Naive thymus-derived CD4-positive, alpha-beta T cell (primary cell): ENCODE data around the gene USH2A. TPM values are rescaled to one million over a fixed set of nuclear protein-coding genes. Genes with fewer than 3 reads are reported as not detected.
"Not testable (repeated sequence)": the region's sequence is repeated elsewhere in the genome, so short reads cannot be mapped to it uniquely, and the experiment has no call there.

ENCODE experiments used
- ATAC-seq: fragments of 150-1000 bp; cut with Tn5 transposase; 2 replicates; pipeline ENCODE4 v1.10.0; 2021; ENCODE audit warnings: mild to moderate bottlenecking, moderate library complexity
- CTCF ChIA-PET: fragments of 350-600 bp; sonication (Branson Sonifier 250); formaldehyde crosslinking; loops from one replicate; lab custom pipeline; 2021; ENCODE audit warnings: antibody characterized with exemption; lab: Charles Lee
- POLR2A ChIA-PET: fragments of 350-600 bp; sonication (Branson Sonifier 250); formaldehyde crosslinking; loops from one replicate; lab custom pipeline; 2021; ENCODE audit warnings: antibody characterized with exemption, inconsistent platforms; lab: Charles Lee
- DNase-seq, 9 donors: peaks; one replicate each; pipeline versions ENCODE4 v3.0.0 to v3.0.0-alpha.2; 2020 to 2022; ENCODE audit warnings: mixed read lengths in 1 of 9
- H3K27ac ChIP-seq: one replicate; pipeline ENCODE4 v1.7.0; 2013; ENCODE audit warnings: mild to moderate bottlenecking, low read depth, low read length, moderate library complexity
- H3K27me3 ChIP-seq, 2 donors: one replicate each; pipeline ENCODE4 v1.7.0; 2013; ENCODE audit warnings: low read length in 2 of 2, mild to moderate bottlenecking in 2 of 2, moderate library complexity in 2 of 2; ENCODE audit not compliant: control insufficient read depth in 2 of 2, insufficient read depth in 2 of 2
- H3K36me3 ChIP-seq, 3 experiments: 1 replicate in 2 of 3; 2 replicates in 1 of 3; pipeline ENCODE4 v1.7.0; 2013; ENCODE audit warnings: low read length in 3 of 3, mild to moderate bottlenecking in 3 of 3, moderate library complexity in 1 of 3; ENCODE audit not compliant: insufficient read depth in 3 of 3, control insufficient read depth in 2 of 3
- H3K4me1 ChIP-seq, 2 donors: one replicate each; pipeline ENCODE4 v1.7.0; 2013; ENCODE audit warnings: low read length in 2 of 2, mild to moderate bottlenecking in 2 of 2, moderate library complexity in 1 of 2; ENCODE audit not compliant: control insufficient read depth in 2 of 2, insufficient read depth in 2 of 2
- H3K4me3 ChIP-seq: 2 replicates; pipeline ENCODE4 v1.7.0; 2013; ENCODE audit warnings: mild to moderate bottlenecking, low read length
- H3K9me3 ChIP-seq, 3 experiments: 1 replicate in 2 of 3; 2 replicates in 1 of 3; pipeline ENCODE4 v1.7.0; 2013; ENCODE audit warnings: low read length in 3 of 3; ENCODE audit not compliant: control insufficient read depth in 2 of 3
- H3K27ac Mint-ChIP-seq, 9 donors: one replicate each; pipeline ENCODE4 v1.8.0; 2020 to 2022; ENCODE audit warnings: mixed read lengths in 9 of 9, mild to moderate bottlenecking in 8 of 9, moderate library complexity in 5 of 9, inconsistent platforms in 2 of 9
- H3K27me3 Mint-ChIP-seq, 5 donors: one replicate each; pipeline ENCODE4 v1.8.0; 2021 to 2022; ENCODE audit warnings: mixed read lengths in 5 of 5, mild to moderate bottlenecking in 1 of 5
- H3K36me3 Mint-ChIP-seq, 5 donors: one replicate each; pipeline ENCODE4 v1.8.0; 2020 to 2022; ENCODE audit warnings: mixed read lengths in 5 of 5, mild to moderate bottlenecking in 3 of 5, inconsistent platforms in 1 of 5
- H3K4me1 Mint-ChIP-seq, 7 donors: one replicate each; pipeline ENCODE4 v1.8.0; 2020 to 2022; ENCODE audit warnings: mixed read lengths in 7 of 7, mild to moderate bottlenecking in 3 of 7, inconsistent platforms in 1 of 7
- H3K4me3 Mint-ChIP-seq, 10 donors: one replicate each; pipeline ENCODE4 v1.8.0; 2020 to 2022; ENCODE audit warnings: mild to moderate bottlenecking in 10 of 10, mixed read lengths in 10 of 10, moderate library complexity in 6 of 10, inconsistent platforms in 2 of 10
- H3K9me3 Mint-ChIP-seq, 11 donors: one replicate each; pipeline ENCODE4 v1.8.0; 2020 to 2022; ENCODE audit warnings: mixed read lengths in 11 of 11, mild to moderate bottlenecking in 4 of 11, inconsistent platforms in 1 of 11, moderate library complexity in 1 of 11
- intact Hi-C, 2 donors: fragments of 100-400 bp; cut with micrococcal nuclease; formaldehyde crosslinking; loops; one replicate each; pipeline ENCODE4 v1.15.1; 2023
- polyA plus RNA-seq, 2 donors: library from polyadenylated mRNA; unstranded; fragments of 300-500 nt; fragmentation: Illumina TruSeq; gene quantifications; one replicate each; pipeline ENCODE4 v1.2.3, GENCODE V29; 2021
- total RNA-seq, 6 experiments: library from RNA in 5 of 6; stranded (reverse) in 5 of 6; gene quantifications; 1 replicate in 5 of 6; 2 replicates in 1 of 6; pipeline ENCODE4 v1.2.3 and lab custom pipeline; 2021 to 2026

USH2A gene
- total and polyA plus RNA-seq, 7 experiments from 2014 or later: not detected

DNA sequence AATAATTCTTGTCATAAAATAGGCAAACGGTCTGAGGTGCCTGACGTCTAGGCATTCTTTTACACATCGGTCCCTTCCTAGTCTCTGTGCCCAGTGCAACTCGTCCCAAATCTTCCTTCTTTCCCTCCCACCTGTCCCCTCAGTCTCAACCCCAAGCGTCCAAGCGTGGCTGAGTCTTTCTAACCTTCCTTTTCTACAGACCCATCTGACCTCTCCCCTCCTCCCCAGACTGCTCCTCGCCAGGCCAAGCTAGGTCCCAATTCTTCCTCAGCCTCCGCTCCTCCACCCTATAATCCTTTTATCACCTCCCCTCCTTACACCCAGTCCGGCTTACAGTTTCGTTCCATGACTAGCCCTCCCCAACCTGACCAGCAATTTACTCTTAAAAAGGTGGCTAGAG is 413.8 kb downstream of the USH2A start:
- POLR2A ChIA-PET: not testable (repeated sequence)

DNA sequence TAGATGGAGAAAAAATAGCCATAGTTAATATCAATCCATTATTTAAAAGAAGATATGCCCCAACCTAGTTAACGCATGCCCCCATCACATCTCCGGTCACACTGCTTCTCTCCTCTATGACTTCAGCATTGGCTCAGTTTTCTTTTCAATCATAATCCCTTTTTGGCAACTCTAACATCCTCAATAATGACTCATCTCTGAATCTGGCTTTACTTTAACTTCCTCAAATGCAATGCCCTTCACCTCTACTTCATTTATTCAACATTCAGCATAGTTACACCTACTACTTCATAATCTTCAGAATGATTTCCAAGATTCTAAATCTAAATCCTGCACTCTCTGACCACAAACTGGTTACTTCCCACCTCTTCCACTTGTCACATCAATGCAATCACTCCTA is 417.3 kb downstream of the USH2A start:
- intact Hi-C loops: no loop called here
- no peak overlapping the region for H3K4me3 ChIP-seq
- Mint-ChIP-seq H3K4me1 (no peaks in the 10 kb centered on the region), H3K27ac (no peak overlapping the region), H3K4me3 (no peak overlapping the region), H3K9me3 (peaks cover 0 to 13% (median 5%) of the 10 kb centered on the region in 11 donors), H3K36me3 (no peaks in the 10 kb centered on the region), H3K27me3 (no peaks in the 10 kb centered on the region)
- H3K27me3 ChIP-seq: no peaks in the 10 kb centered on the region
- ChIA-PET POLR2A (no interaction called here), CTCF (interaction anchor here (0.5 kb wide), 1 partner anchor 329 kb away, joined by 3 read pairs; no protein-coding TSS in a partner anchor)
- ATAC-seq (no peak), DNase-seq (no peak)
- no peaks in the 10 kb centered on the region for H3K9me3 ChIP-seq
- no peaks in the 10 kb centered on the region for H3K36me3 ChIP-seq
- H3K27ac ChIP-seq: no peak overlapping the region
- H3K4me1 ChIP-seq: no peaks in the 10 kb centered on the region

More for the DNA sequence above, 413.8 kb downstream of the USH2A start:
- H3K27me3 Mint-ChIP-seq, intact Hi-C loops, H3K4me3 Mint-ChIP-seq, H3K4me1 Mint-ChIP-seq, H3K36me3 Mint-ChIP-seq, DNase-seq, CTCF ChIA-PET, ATAC-seq, H3K27ac Mint-ChIP-seq, H3K36me3 ChIP-seq, H3K4me1 ChIP-seq, H3K9me3 ChIP-seq, H3K27ac ChIP-seq, H3K27me3 ChIP-seq, H3K4me3 ChIP-seq: not testable (repeated sequence)
- peaks cover 0 to 20% (median 7%) of the 10 kb centered on the region in 11 donors for H3K9me3 Mint-ChIP-seq

DNA sequence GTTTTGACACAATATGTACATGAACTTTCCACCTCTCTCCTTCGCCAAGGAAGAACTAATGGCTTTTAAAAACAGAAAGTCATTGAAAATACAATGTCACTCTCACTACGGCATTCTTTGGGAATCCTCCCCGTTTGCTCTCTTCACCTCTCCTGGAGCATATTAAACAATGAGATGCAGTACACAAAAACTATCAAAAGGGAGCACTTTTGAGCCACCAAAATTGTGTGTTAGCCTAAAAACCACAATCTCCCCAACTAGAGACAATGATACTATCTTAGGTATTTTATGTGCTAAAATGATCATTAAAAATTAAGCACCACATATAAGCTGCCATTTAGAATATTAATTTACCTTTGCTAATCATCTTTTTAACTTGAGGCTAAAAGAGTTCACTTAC is 430.6 kb downstream of the USH2A start:
- H3K4me1 Mint-ChIP-seq: no peaks in the 10 kb centered on the region
- H3K27ac Mint-ChIP-seq: no peak overlapping the region
- no peak for DNase-seq
- Histone ChIP-seq H3K36me3 (no peaks in the 10 kb centered on the region), H3K4me1 (no peaks in the 10 kb centered on the region), H3K27me3 (no peaks in the 10 kb centered on the region), H3K9me3 (no peaks in the 10 kb centered on the region), H3K27ac (no peak overlapping the region), H3K4me3 (no peak overlapping the region)
- H3K27me3 Mint-ChIP-seq: peaks cover 0 to 4% (median 0%) of the 10 kb centered on the region in 5 donors
- ChIA-PET POLR2A (no interaction called here), CTCF (no interaction called here)
- ATAC-seq: no peak
- intact Hi-C loops: no loop called here
- H3K36me3 Mint-ChIP-seq: no peaks in the 10 kb centered on the region
- H3K9me3 Mint-ChIP-seq: peaks cover 0 to 6% (median 0%) of the 10 kb centered on the region in 11 donors
- no peak overlapping the region for H3K4me3 Mint-ChIP-seq

DNA sequence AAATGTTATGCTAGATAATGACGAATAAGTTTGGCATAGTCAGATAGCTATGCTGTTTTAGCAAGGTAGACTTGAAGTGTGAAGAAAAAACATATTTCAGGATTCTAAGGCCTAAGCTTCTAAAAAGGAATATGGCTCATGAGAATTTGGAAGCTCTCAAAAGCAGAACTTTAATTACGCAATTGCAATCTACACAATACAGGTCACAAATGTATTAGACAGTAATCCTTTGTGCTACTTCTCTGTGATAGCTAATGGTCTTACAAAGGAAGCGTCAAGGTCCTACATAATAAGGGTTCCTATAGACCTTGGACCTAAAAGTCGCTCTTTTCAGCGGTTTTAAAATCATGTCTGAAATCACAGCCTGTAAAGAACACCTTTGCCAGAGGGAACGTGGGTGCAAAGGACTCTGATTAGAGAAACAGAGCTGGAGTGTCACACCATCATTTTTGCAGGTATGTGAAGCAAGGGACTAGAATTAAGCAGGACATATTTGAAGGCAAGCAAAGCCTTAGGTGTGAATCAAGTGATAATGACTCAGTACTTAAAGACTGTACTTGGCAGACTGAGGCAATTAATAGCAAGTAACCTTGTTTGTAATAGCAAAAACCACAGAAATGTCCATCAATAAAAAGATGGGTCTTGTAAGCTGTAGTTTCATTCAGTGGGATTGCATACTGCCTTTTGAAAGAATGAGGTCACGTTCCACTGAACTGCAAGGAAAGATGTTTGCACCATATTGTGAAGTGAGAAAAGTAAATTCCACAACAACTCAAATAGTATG is 436.0 kb downstream of the USH2A start:
- CTCF ChIA-PET: interaction anchor here (0.6 kb wide), 1 partner anchor 9 kb away, joined by 3 read pairs; no protein-coding TSS in a partner anchor
- POLR2A ChIA-PET: interaction anchor here (0.5 kb wide), 1 partner anchor 15 kb away, joined by 3 read pairs; no protein-coding TSS in a partner anchor
- DNase-seq: no peak
- H3K27ac Mint-ChIP-seq: no peak overlapping the region
- peaks cover 0 to 4% (median 0%) of the 10 kb centered on the region in 5 donors for H3K27me3 Mint-ChIP-seq
- no peak for ATAC-seq
- H3K4me1 ChIP-seq: no peaks in the 10 kb centered on the region
- H3K36me3 Mint-ChIP-seq: no peaks in the 10 kb centered on the region
- H3K27ac ChIP-seq: no peak overlapping the region
- H3K4me3 Mint-ChIP-seq: no peak overlapping the region
- H3K27me3 ChIP-seq: no peaks in the 10 kb centered on the region
- no peaks in the 10 kb centered on the region for H3K4me1 Mint-ChIP-seq
- H3K4me3 ChIP-seq: no peak overlapping the region
- no peaks in the 10 kb centered on the region for H3K9me3 ChIP-seq
- peaks cover 0 to 17% (median 0%) of the 10 kb centered on the region in 11 donors for H3K9me3 Mint-ChIP-seq
- no peaks in the 10 kb centered on the region for H3K36me3 ChIP-seq
- intact Hi-C loops: no loop called here

DNA sequence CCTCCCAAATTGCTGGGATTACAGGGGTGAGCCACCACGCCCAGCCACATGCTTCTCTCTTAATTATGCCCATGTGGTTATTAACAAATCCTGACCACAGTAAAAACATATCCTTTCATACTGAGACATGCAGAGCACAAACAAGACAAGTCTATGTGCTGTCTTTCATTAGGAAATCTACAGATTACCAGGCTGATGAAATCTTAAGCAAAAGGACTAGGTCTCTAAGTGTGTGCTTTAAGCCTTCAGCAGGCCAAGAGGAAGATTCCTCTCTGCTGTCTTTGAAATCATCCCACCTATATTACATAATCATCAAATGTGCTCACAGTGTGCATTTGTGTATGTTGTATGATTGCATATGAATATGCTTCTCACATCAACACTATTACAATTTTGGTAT is 436.8 kb downstream of the USH2A start:
- H3K27ac Mint-ChIP-seq: no peak overlapping the region
- no peak overlapping the region for H3K4me3 ChIP-seq
- H3K27me3 Mint-ChIP-seq: peaks cover 0 to 4% (median 0%) of the 10 kb centered on the region in 5 donors
- intact Hi-C loops: no loop called here
- H3K4me1 ChIP-seq: no peaks in the 10 kb centered on the region
- H3K27ac ChIP-seq: no peak overlapping the region
- no peak for DNase-seq
- H3K9me3 ChIP-seq: no peaks in the 10 kb centered on the region
- H3K36me3 Mint-ChIP-seq: no peaks in the 10 kb centered on the region
- H3K36me3 ChIP-seq: no peaks in the 10 kb centered on the region
- H3K9me3 Mint-ChIP-seq: peaks cover 0 to 20% (median 2%) of the 10 kb centered on the region in 11 donors
- H3K27me3 ChIP-seq: no peaks in the 10 kb centered on the region
- no peak overlapping the region for H3K4me3 Mint-ChIP-seq
- H3K4me1 Mint-ChIP-seq: no peaks in the 10 kb centered on the region
- ChIA-PET CTCF (no interaction called here), POLR2A (no interaction called here)
- no peak for ATAC-seq

DNA sequence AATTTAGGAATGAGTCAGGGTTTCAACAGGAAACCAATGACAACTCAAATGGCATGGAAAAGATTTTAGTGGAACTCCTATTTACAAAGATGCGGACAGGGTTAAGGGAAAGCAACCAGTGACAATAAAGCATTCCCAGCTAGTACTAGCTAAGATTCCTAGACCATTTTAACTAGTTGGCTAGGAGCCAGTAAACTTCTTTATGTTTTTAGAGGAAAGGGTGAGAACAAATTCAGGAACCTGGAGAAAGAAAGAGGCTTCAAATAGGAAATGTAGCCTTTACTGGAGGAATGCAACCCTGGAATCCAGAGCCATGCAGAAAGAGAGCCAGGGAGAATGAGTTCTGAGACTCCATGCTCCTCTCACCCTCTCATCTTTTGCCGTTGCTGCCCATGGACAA is 439.6 kb downstream of the USH2A start:
- no peak overlapping the region for H3K4me3 Mint-ChIP-seq
- ATAC-seq (no peak), DNase-seq (no peak)
- ChIA-PET CTCF (no interaction called here), POLR2A (no interaction called here)
- H3K9me3 Mint-ChIP-seq: peaks cover 0 to 16% (median 0%) of the 10 kb centered on the region in 11 donors
- intact Hi-C loops: no loop called here
- H3K27ac ChIP-seq: no peak overlapping the region
- no peaks in the 10 kb centered on the region for H3K27me3 ChIP-seq
- H3K4me3 ChIP-seq: no peak overlapping the region
- H3K36me3 ChIP-seq: no peaks in the 10 kb centered on the region
- no peaks in the 10 kb centered on the region for H3K36me3 Mint-ChIP-seq
- H3K4me1 Mint-ChIP-seq: no peaks in the 10 kb centered on the region
- H3K4me1 ChIP-seq: no peaks in the 10 kb centered on the region
- H3K27me3 Mint-ChIP-seq: no peaks in the 10 kb centered on the region
- H3K27ac Mint-ChIP-seq: no peak overlapping the region
- no peaks in the 10 kb centered on the region for H3K9me3 ChIP-seq
